HG03521 (cell line): Measurements from ENCODE around the gene CORO7.

Experiments used
- ATAC-seq: cut with Tn5 transposase; IDR thresholded peaks from one replicate; pipeline ENCODE4 v1.9.1; 2021; ENCODE audit warnings: mild to moderate bottlenecking, moderate library complexity; ENCODE audit not compliant: unreplicated experiment

CORO7 gene

DNA sequence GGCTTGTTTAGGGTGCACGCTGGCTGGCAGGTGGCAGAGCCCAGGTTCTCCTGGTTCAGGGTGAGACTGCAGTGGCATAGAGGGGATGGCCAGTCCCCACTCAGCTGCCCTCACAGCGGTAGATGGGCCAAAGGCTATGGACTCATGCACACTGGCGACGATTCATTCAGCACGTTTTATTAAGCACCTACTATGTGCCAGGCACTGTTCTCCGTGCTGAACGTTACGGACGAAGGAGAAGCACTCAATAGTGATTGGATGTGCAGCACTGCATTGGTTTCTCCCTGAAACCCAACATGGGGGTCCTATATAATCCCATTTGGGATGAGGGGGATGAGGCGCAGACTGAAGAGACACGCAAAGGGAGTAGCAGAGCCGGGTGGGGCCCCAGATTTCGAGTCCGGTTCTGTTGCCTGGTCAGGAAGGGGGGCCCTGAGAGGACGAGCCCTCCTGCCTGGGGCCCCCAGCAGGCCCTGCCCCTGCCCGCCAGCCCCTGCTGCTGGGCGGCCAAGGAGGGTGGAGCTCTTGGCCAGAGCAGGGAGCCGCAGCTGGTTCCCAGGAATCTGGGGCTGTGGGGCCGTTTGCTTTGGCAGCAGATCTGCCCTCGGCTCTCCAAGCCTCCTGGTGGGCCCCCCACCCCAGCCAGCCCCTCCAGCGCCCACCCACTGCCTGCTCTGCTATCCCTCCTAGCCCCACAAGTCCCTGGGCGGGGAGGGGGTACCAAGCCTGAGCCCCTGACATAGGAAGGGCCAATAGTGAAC lies 91.7 kb downstream of the CORO7 start:
- ATAC-seq = no peak

DNA sequence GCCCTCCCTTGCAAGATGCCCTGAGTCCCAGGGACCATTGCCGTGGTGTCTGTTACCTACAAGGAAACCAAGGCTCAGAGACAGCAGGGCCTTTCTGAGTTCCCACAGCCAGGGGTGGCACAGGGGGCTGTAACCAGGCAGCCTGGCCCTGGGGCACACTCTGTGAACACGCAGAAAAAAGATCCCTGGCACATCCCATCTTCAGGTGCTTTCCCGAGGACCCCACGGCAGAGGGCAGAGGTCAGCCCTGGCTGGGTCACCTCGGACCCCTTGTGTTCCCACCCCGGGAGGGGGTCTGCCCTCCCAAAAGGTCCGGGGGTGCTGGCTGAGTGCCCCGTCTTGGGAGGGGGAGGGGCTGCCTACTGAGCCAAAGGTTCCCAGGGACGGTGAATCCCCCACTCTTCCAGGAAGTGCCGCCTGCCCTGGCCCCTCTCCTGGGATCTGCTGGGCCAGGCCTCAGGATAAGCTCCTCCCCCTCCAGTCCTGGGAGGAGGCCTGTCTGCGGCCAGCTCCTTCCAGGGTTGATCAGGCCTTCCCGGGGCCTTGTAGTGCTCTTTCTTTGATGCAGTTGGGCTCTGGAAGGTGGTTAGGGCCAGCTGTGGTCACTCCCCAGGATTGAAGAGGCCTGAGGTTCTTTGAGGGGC lies 92.4 kb downstream of the CORO7 start:
- no peak for ATAC-seq

DNA sequence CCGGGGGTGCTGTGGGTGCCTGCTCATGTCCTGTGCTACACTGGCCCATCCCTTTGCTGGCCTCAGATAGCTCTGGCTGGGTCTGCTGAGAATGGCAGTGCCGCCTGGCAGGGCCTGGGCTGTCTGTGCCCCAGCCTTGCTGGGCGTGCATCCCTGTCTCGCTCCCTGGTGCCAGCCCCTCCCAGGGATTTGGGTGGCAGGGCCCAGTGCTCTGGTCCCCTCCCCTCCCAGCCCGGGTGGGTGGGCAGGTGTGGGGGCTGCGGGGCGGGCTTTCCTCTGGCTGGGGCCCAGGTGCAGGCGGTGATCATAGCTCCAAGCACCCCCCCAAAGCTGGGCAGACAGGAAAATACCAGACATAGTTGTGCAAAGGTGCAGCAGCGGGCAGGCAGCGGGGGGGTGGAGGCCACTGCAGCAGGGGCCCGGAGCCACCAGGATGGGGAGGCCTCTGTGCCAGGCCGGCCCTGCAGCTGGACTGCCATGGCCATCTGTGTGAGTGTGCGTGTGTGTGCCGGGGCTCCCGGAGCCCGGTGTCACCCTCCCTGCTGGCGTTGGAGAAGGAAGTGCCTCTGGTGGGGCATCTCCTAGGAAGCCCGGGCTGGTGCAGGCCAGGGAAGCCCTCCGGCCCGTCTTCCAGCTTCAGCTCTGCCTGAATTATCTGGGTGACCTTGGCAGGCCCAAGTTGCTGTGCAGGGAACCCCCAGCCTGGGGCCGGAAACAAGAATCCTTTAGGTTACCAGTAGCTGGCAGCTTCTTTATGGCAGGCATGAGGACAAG lies 93.1 kb downstream of the CORO7 start:
- no peak for ATAC-seq

- no peak for ATAC-seq
These were observed 94.0 kb downstream of the CORO7 start for GRCh38 chr16:4322121-4323052.

- no peak for ATAC-seq
These were observed 94.9 kb downstream of the CORO7 start for GRCh38 chr16:4321286-4322120.

GRCh38 chr16:4320571-4321137 lies 95.7 kb downstream of the CORO7 start:
- ATAC-seq = no peak

- ATAC-seq = no peak
These were observed 96.7 kb downstream of the CORO7 start for GRCh38 chr16:4319454-4320421.

DNA sequence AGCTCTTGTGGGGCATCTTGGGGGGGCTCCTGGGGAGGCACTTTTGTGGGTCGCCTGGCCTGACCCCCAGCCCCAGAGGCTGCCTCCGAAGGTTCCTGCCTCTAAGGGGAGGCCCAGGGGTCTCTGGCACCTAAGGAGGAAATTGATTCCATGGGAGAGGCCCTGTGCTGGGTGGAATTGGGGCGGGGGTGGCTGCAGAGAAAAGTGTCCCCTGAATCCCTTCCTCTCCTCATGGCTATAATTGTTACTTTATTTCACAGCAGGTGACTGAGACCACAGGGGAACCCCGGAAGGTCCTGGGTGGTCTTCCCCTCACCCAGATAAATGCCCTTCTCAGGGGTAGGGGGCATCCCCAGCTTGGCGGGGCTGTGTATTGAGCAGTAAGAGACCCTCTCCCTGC lies 97.4 kb downstream of the CORO7 start:
- no peak for ATAC-seq

DNA sequence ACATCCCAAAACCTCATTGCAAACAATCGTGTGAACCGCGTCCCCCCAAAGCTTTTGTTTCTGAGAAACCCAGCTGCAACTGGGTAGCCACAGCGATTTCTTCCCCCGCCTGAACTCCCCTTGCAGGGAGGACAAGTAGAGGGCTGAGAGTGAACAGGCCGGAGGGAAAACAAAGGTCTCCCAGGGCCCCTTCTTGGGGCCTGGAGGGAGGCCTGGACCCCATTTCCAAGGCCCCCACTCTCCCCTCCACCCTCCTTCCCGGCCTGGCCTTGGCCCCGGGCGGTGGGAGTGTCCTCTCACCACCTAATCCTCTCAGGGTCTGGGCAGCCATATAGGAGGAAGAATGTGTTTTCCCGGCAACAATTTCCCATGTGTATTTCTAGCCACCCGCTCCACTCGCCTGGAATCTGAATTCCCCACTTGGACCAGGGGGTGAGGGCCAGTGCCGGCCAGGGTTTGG lies 97.9 kb downstream of the CORO7 start:
- no peak for ATAC-seq

DNA sequence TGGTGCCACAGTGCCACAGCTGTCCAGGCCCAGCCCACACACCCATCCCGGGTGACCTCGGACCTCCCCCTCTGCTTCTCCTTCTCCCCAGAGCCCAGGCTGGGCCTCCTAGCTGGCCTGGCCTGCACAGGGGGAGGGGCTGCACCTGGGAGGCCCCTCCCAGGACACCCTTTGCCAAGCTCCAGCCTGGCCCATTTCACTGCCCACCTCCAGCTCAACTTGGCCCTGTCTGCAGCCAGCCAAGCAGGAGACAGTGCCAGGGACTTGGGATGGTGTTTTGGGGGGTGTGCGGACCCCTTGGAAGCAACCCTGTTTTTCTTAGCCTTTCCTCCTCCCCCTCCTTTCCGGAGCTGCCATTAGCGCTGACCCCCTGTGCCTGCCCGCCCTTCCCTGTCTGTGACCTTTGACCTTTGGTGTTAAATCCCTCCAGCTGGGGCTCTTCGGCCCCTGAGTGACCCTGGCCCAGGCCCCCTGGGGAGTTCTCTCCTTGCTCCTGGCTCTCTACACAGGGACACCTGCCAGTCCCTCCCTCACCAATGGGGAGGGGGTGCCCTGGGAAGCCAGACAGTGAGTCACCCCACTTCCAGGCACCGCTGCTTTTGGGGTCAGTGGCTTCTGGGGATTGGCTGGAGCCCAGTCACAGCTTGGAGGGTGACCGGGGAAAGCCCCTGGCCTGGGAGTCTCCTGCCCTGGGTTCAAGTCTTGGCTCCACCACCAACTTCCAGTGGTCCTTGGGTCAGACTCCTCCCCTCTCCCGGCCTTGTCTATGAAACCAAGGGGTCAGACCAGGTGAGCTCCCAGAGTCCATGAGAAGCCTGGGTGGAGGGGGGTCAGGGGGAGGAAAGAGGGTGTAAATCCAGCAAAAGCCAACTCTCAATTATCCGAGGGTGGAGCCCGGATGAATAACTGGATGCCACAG lies 98.6 kb downstream of the CORO7 start:
- no peak for ATAC-seq

DNA sequence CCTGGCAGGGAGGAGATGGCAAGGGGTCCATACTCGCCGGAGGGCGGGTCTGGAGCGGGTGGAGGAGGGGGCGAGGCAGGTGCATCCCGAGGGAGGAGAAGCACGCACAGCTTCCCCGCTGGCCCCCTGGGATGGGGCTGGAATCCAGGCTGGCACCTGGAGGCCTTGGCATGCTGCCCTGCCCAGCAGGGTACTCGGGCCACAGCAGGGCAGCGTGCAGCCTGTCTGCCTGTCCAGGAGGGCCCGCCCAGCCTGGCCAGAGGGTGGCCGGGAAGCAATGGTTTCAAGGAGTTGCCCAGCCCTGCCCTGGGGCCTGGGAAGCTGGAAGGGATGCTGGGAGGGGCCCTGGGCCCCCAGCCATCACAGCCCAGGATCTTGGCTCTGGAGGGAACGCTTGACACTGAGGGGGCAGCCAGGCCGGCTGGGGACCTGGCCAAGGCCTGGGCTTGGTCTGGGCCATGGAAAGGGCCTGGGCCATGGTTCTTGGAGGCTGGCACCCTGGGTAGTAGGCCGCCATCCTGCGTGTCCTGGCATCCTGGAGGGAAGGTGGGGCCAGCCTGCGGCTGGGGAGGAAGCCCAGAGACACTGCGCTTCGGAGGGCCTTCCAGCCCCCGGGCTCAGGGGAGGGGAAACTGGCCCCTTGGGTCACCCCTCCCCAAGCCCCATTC lies 99.4 kb downstream of the CORO7 start:
- no peak for ATAC-seq

DNA sequence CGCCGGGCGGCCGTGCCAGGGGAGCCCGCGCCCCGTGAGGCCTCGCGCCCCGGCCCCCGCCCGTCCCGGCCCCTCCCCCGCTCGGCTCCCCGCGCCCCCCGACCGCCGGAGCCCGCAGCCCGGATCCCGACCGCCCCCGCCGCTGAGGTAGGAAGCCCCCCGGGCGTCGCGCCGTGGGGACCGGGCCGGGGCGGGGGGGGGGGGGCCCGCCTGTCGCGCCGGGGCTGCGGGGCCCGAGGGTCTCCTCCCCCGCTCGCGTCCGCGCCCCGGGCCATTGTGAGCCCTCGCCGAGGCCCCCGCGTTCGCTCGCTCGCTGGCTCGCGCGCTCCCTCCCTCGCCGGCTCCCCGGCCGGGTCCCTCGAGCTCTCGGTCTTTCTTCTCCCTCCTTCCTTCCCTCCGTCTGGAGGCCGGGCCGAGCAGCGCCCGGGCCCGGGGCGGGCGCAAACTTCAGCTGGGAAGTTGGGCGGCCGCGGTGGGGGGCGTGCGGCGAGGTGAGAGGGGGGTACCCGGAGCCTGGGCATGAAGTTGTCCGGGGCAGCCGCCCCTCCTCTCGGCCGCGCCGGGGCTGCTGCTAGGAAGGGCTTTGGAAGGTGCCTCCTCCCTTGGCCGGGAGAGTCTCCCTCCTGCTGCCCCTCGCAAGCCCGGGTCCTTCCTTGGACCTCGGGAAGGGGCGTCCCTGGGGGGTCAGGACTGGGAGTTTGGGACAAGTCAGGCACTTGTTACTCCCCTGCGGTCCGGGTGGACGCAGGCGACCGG lies 100.1 kb downstream of the CORO7 start:
- ATAC-seq = no peak

GRCh38 chr16:4315186-4316107 lies 100.9 kb downstream of the CORO7 start, which contains the start of gene GLIS2:
GLIS2 (plus strand) TSS chr16:4316067; CDS start chr16:4332281, 16,214 bp downstream.
- ATAC-seq = no peak

DNA sequence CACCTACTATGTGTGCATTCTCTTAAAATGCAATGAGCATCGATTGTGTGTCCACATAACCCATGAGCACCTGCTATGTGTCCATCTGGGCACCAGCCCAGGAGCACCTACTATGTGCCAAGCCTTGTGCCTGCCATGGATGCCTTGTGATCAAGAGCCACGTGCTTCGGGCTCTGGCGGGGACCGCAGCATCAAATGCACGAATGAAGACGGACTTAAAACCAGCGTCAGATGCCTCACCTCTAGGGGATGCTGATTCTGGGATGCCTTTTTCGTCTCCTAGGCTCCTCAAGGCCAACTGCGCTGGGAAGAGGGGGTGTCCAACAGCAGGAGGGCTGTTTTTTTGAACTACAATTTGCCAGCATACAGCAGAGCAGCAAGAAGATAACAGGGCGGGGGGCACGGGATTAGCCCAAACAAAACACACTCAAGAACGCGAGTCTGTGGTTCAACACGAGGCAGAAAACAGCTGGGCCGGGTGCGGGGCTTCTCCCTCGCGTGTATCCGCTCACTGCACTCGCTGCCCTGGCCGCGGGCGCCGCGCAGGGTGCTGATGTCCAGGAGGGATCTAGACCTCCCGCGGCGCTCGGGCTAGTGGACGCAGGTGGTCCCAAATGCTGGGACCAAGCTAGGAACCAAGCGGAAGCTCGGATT lies 101.7 kb downstream of the CORO7 start:
- no peak for ATAC-seq
